OCI-LY7 (cell line): ENCODE results near the gene SGK1.

Experiments used
- CTCF ChIP-seq: fragments of 200-600 bp; sonication (generic); conservative IDR thresholded peaks from 2 replicates; pipeline ENCODE4 v1.5.1; 2014; ENCODE audit warnings: mild to moderate bottlenecking, antibody characterized with exemption, low read length, moderate library complexity, mixed read lengths
- EZH2phosphoT487 ChIP-seq: fragments of 200-600 bp; sonication (generic); IDR thresholded peaks from 2 replicates; pipeline ENCODE4 v1.6.1; 2018; ENCODE audit warnings: low read depth, borderline replicate concordance, mild to moderate bottlenecking, mixed run types, antibody characterized with exemption, low read length, moderate library complexity, mixed read lengths

DNA sequence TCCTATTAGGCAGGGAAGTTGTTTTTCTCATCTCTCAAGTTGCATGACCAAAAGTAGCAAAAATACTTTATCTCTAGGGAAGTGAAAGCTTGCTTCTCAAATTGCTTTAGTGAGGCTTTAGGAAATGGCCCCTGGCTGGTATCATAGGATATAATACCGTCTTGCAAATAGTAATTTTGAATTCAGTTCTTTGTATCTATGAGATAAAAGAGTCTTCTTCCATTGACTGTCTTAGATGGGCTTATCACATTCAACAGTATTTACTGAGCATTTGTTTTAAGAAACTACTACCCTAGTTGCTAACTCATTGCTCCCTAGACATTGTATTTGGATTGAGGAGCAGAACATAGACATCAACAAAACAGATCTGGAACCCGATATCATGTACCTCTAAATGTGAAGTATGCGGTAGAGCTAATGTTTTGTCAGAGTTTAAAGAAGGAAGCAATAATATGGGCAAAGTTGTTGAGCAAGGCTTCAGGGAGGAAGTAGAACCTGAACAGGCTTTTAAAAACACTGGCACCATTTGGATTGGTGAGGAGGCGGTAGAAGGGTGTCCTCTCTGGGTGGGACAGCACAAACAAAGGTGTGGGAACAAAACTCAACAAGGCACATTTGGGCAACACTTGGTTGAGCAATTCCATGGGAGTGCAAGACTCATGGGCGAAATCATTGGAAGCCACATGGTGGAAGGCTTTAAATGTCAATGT lies 101.5 kb downstream of the SGK1 start:
- TF ChIP-seq CTCF, result no peak
- TF ChIP-seq EZH2phosphoT487, result no peak
